CD4-positive, alpha-beta T cell treated with Interleukin-12 subunit alpha and Interleukin-12 subunit beta, for 1 hour (primary cell): ENCODE results near the gene NXN.
"Not testable (repeated sequence)": the region's sequence is repeated elsewhere in the genome, so short reads cannot be mapped to it uniquely, and the experiment has no call there.

ENCODE experiments used
- DNase-seq: peaks from one replicate; pipeline ENCODE4 v3.0.0-alpha.2; 2020

The NXN gene

GRCh38 chr17:814371-814770 is 165.2 kb downstream of the NXN start:
- DNase-seq, result no peak

GRCh38 chr17:812638-813204 is 166.9 kb downstream of the NXN start:
- no peak for DNase-seq

- no peak for DNase-seq
Observed at GRCh38 chr17:811051-811784, 168.4 kb downstream of the NXN start.

- no peak for DNase-seq
Observed at GRCh38 chr17:807523-808294, 171.9 kb downstream of the NXN start.

- no peak for DNase-seq
Observed at GRCh38 chr17:806781-807522, 172.6 kb downstream of the NXN start.

GRCh38 chr17:806346-806745 is 173.2 kb downstream of the NXN start:
- DNase-seq, result no peak

- not testable (repeated sequence) for DNase-seq
Observed at GRCh38 chr17:805886-806285, 173.7 kb downstream of the NXN start.

GRCh38 chr17:804541-805435 is 174.8 kb downstream of the NXN start:
- no peak for DNase-seq

GRCh38 chr17:802901-803881 is 176.4 kb downstream of the NXN start:
- no peak for DNase-seq

- no peak for DNase-seq
Observed at GRCh38 chr17:802481-802880, 177.1 kb downstream of the NXN start.

- no peak for DNase-seq
Observed at GRCh38 chr17:801660-802059, 177.9 kb downstream of the NXN start.

GRCh38 chr17:800446-801242 is 178.9 kb downstream of the NXN start:
- DNase-seq, result no peak

GRCh38 chr17:799261-799660 is 180.3 kb downstream of the NXN start:
- DNase-seq, result no peak

GRCh38 chr17:798246-798645 is 181.3 kb downstream of the NXN start:
- DNase-seq, result no peak

- DNase-seq, result no peak
Observed at GRCh38 chr17:797236-797840, 182.2 kb downstream of the NXN start.

- DNase-seq, result no peak
Observed at GRCh38 chr17:796609-797008, 183.0 kb downstream of the NXN start.

- no peak for DNase-seq
Observed at GRCh38 chr17:795721-796120, 183.9 kb downstream of the NXN start.

GRCh38 chr17:795276-795675 is 184.3 kb downstream of the NXN start:
- no peak for DNase-seq

- DNase-seq, result peak; percentile 36
Observed at GRCh38 chr17:794876-795275, 184.7 kb downstream of the NXN start.

GRCh38 chr17:792277-792676 is 187.3 kb downstream of the NXN start:
- no peak for DNase-seq
